ENCODE data around the gene DENND10.

GRCh38 chr10:119153661-119154060 is 49.7 kb downstream of the DENND10 start:
- no peak for TF ChIP-seq CTCF (IDR thresholded peaks at IDR 0.05)
- TF ChIP-seq EP300 (IDR thresholded peaks at IDR 0.05) = no peak
- TF ChIP-seq POLR2AphosphoS5 (IDR thresholded peaks at IDR 0.05) = no peak
- no peak for TF ChIP-seq POLR2A (IDR thresholded peaks at IDR 0.05)

Measured in stomach (tissue), 4 donors.